Heart left ventricle (tissue), 13 donors: ENCODE results near the gene RTCB.

Source experiments
- CTCF ChIP-seq, 12 donors: fragments of 200-600 bp; sonication (generic) in 4 of 12; IDR thresholded peaks; one replicate each; pipeline versions ENCODE4 v1.5.0 to v1.8.0; 2018 to 2022; ENCODE audit warnings: antibody characterized with exemption in 12 of 12, mild to moderate bottlenecking in 5 of 12
- POLR2A ChIP-seq, 2 donors: fragments of 450-650 bp; IDR thresholded peaks; one replicate each; pipeline ENCODE4 v1.6.1; 2017; ENCODE audit warnings: antibody characterized with exemption in 2 of 2, mild to moderate bottlenecking in 2 of 2, moderate library complexity in 2 of 2
- donor health status: ischemic (EF 13 %, LVEDD 7.1; RV severe dilation, severe dysfunction).
- donor health status: DM: no; HTN: yes; CAD: no.
- donor health status: DM: no; HTN: no; CAD: no.
- donor health status: ischemic (EF 25% LVEDD 6.9; RV normal size, moderate dysfunction).
- donor health status: ischemic (EF 25% LVEDD 5.7; RV mildly dilated, moderate dysfunction).
- donor health status: ischemic (EF 35%, LVEDD 5.7; RV mildly dilated, moderate dysfunction).
- donor health status: nonischemic (EF 11% LVEDD 7.7; RV severe dilation, severe dysfunction).
- donor health status: DM: yes; HTN: yes; CAD: no.
- donor health status: PGD.
- donor health status: ischemic (EF 29% LVEDD 5.4; RV normal size, mild dysfunction).
- donor health status: nonischemic (EF 23%, LVEDD 6.1; RV moderate dilation, normal function).

GRCh38 chr22:32378707-32379272 is 33.3 kb downstream of the RTCB start:
- TF ChIP-seq POLR2A (IDR thresholded peaks at IDR 0.05): no peak
- peak in 11 of 12 donors; percentile 19 to 63 (median 39) for TF ChIP-seq CTCF (IDR thresholded peaks at IDR 0.05)
